ENCODE results near the gene ARFRP1.

The ARFRP1 gene

GRCh38 chr20:63707558-63708300 lies at the start of gene ARFRP1, which contains the start of gene ZGPAT:
ARFRP1 (minus strand) TSS chr20:63707976; CDS start chr20:63707091, 885 bp downstream.
ZGPAT (plus strand) TSS chr20:63708039; CDS start chr20:63708581, 542 bp downstream.
- peak; percentile 88 for DNase-seq

- no peak for DNase-seq
Measured at GRCh38 chr20:63756648-63756991, 48.8 kb upstream of the ARFRP1 start.

GRCh38 chr20:63755933-63756647 lies 48.3 kb upstream of the ARFRP1 start:
- DNase-seq: no peak

DNA sequence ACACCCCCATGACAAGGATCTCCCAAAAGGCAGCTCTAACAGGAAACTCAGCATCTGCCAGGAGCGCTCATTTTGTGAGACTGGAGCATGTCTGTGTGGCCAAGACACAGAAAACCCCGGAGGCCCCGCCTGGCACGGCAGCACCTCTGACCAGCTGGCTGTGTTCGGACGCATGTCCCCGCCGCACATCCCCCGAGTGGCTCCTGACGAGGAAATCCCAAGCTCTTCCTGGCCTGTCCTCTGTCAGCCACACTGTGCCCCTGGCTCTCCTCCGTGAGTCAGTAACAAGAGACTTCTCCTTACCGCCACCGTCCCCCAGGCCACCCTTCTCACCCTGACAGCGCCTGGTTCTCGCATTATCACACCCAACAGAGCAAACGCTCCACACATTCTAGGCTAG lies 46.2 kb upstream of the ARFRP1 start:
- DNase-seq: no peak

DNA sequence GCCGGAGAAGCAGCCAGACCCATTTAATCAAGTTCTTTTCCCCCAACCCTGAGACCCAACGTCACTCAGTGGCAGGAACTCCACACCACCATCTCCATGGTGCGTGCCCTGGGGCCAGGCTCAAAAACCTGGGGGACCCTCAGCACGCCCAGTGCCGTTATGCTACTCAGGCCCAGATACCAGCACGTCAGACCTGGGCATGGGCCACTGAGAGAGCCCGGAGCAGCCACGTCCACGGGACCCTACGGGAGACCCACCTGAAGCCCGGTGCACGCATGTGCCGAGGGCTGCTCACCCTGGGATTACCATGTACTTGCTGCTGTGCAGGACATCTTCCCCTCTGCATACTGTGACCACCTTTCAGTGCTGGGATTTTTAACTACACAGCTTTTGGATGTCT lies 45.6 kb upstream of the ARFRP1 start:
- DNase-seq: no peak

- DNase-seq: no peak
Measured at GRCh38 chr20:63752411-63753101, 44.8 kb upstream of the ARFRP1 start.

GRCh38 chr20:63751471-63752271 lies 43.9 kb upstream of the ARFRP1 start:
- no peak for DNase-seq

DNA sequence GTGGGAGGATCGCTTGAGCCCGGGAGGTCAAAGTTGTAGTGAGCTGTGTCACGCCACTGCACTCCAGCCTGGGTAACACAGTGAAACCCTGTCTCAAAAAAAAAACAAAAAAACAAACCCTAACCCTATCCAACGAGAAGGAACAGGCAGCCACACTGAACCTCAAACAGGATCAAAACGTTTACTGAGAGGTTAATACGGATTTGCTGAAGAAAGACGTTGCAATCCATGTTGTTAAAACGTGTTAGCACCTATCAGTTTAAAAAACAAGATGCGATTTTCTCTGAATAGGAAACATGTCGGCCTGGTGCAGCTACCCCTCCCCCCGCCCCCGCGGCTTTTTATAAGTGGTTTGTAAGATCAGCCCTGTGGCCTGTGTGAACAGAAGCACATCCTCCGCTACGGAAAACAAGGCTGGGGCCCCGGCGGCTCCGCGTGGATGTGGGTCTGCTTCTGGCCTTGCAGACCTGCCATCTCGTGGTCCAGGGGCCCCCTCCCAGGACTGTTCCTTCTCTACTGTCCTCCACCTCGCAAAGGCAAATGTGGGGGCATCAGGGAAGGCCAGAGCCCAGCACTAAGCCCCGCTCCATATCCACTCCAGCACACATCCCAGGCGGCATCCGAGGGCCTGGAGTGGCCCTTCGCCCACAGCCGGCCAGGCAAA lies 43.2 kb upstream of the ARFRP1 start:
- peak; percentile 66 for DNase-seq

DNA sequence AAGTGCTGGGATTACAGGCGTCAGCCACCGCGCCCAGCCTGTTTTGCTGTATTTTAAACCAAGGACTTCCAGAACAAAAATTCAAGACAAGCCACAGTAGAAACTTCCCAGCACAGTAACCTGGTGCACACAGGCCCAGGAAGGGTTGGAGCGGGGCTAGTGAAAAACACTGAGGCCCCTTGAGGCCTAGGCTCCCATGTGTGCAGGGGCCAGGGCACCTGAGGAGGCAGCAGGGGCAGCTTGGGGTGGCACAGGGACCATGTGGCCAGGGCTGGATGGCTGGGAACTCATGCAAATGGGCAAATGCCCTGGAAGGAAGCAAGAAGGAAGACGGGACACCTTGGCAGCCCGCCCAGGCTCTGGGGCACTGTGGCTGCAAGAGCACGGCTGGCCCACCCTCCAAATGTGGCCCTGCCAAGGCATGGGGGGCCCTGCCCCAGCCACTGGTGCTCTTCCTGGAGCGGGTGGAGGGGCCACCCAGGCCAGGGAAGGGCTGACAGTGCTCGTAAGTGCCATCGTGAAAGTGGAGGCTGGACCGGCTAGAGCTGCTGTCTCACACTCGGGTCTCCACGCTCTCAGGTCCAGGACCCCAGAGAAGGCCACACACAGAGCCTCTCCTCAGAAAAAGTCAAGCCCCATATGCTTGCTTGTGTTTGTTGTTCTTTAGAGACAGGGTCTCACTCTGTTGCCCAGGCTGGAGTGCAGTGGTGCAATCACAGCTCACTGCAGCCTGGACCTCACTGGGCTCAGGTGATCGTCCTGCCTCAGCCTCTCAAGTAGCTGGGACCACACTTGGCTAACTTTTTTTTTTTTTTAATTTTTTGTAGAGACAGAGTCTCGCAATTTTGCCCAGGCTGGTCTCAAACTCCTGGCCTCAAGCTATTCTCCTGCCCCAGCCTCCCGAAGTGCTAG lies 42.1 kb upstream of the ARFRP1 start:
- DNase-seq: no peak

GRCh38 chr20:63748934-63749270 lies 41.1 kb upstream of the ARFRP1 start:
- DNase-seq: no peak

GRCh38 chr20:63748070-63748933 lies 40.5 kb upstream of the ARFRP1 start:
- no peak for DNase-seq

DNA sequence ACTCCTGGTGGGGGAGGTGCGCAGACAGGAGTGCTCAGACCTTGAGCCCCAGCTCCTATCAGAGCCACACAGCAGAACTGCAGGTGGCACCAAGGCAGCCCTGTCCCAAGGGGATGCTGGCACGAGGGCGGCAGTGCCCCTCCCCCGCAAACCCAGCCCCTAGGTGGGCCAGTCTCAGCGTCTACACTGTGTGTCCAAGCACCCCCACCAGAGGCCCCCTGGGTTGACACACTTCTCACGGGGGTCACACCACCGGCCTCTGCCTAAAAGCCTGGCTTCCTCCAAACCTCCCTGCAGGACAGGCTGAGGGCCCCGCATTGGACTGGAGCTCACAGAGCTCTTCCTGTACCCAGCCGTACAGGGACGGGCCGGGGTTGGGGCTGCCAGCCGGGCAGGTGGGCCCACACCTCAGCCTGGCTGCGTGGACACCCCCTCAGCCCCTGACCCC lies 39.9 kb upstream of the ARFRP1 start:
- no peak for DNase-seq

- no peak for DNase-seq
Measured at GRCh38 chr20:63746751-63747315, 39.1 kb upstream of the ARFRP1 start.

DNA sequence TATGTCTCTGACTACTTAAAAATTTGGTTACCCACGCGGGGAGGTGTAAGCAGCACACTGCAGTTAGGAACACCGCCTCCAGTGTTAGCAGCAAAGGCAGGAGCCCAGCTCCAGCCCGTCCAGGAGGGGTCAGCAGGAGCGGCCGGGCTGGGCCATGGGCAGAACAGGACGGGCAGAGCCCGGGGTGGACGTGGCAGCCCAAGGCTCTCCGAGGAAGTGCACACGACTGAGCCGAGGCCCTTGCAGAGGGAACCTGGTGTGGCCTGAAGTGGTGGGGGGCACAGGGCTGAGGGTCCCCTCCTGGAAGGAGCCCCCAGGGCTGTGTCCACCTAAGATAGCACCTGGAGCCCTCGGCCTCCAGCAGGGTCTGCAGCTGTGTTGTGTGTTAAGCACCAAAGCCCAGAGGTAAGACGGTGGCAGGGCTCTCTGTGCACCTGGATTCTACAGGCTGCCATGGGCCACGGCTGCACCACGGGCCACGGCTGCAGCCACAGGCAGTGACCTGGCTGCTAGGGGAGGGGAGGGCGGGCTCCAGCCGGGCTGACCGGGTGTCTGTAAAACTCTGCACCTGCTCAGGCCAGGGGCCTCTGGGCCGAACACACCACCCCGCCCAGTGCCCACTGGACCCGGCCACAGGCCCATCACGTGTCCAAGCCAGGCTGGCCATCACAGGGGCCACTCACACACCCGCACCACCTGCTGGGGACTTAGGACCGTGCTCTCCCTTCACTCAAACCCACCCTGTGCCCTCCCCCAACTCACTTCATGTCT lies 38.4 kb upstream of the ARFRP1 start:
- no peak for DNase-seq

DNA sequence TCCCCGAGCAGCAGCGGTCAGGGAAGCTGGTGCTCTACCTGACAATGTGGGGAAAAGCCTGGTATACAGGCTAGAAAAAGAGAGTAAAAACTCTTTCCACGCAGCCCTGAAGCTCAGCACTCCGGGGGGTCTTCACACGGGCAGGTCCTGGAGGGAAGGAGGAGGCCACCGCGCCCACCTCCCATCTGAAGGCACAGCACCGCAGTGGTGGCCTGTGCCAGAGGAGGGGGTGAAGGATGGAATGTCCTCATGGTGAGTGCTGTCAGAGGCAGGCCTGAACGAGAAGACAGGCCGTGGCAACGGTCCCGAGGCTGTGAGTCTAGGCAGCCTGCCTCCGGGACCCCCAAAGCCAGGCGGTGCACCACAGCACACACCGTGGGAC lies 37.6 kb upstream of the ARFRP1 start:
- DNase-seq: no peak

- DNase-seq: no peak
Measured at GRCh38 chr20:63744574-63745423, 37.0 kb upstream of the ARFRP1 start.

- DNase-seq: no peak
Measured at GRCh38 chr20:63744158-63744557, 36.4 kb upstream of the ARFRP1 start.

All from stimulated activated CD4-positive, alpha-beta T cell treated with anti-CD3 and anti-CD28 coated beads, Interleukin-4, amount 100 ng/mL, for 24 hours (primary cell).